HUES64 (cell line): ENCODE results near the gene RAB29.

Source experiments
- H3K27ac ChIP-seq: 2 replicates; pipeline ENCODE4 v1.7.0; 2013; ENCODE audit warnings: low read depth, low read length, inconsistent platforms
- H3K27me3 ChIP-seq: 2 replicates; pipeline ENCODE4 v1.6.1; 2013; ENCODE audit warnings: mild to moderate bottlenecking, low read length; ENCODE audit not compliant: insufficient read depth
- H3K36me3 ChIP-seq: 2 replicates; pipeline ENCODE4 v1.6.1; 2013; ENCODE audit warnings: mild to moderate bottlenecking, low read length; ENCODE audit not compliant: insufficient read depth
- H3K4me1 ChIP-seq: 2 replicates; pipeline ENCODE4 v1.6.1; 2013; ENCODE audit warnings: mild to moderate bottlenecking, low read length, moderate library complexity; ENCODE audit not compliant: insufficient read depth
- H3K4me3 ChIP-seq: 2 replicates; pipeline ENCODE4 v1.5.1; 2013; ENCODE audit warnings: mild to moderate bottlenecking, low read length, moderate library complexity
- H3K9ac ChIP-seq: 2 replicates; pipeline ENCODE4 v1.6.1; 2013; ENCODE audit warnings: mild to moderate bottlenecking, low read depth, low read length
- H3K9me3 ChIP-seq: 2 replicates; pipeline ENCODE4 v1.6.1; 2013; ENCODE audit warnings: low read depth, low read length; ENCODE audit not compliant: insufficient read depth
- WGBS: fragments of 150-250, 120-280 bp; methylation state at CpG from one replicate; pipeline ENCODE4 v1.1.7; 2013; ENCODE audit warnings: missing lambda C conversion rate; 5-methylcytosine and 5-hydroxymethylcytosine counted together

Gene RAB29

DNA sequence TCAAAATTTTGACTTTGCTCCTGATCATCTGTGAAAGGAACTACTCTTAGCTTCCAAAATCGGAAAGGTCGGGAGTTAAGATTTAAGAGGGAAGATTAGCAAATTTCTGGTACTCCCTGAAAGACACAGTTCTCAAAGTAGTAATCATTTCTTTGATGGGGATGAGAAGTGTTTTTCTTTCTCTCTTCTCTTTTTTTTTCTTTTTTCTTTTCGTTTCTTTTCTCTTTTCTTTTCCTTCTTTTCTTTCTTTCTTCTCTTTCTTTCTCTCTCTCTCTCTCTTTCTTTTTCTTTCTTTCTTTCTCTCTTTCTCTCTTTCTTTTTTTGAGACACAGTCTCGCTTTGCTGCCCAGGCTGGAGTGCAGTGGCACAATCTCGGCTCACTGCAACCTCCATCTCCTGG is 5.1 kb upstream of the RAB29 start:
- Histone ChIP-seq H3K36me3 (no peaks in the 10 kb centered on the region), H3K27me3 (peaks cover 12% of the 10 kb centered on the region), H3K4me1 (no peaks in the 10 kb centered on the region), H3K27ac (no peak overlapping the region), H3K9me3 (0 out of 2 replicates have a peak, but pooled peaks cover 9% of the 10 kb centered on the region), H3K4me3 (no peak overlapping the region), H3K9ac (no peak overlapping the region)
- 88% methylated on average over 5 of the region's 5 CpGs for WGBS

DNA sequence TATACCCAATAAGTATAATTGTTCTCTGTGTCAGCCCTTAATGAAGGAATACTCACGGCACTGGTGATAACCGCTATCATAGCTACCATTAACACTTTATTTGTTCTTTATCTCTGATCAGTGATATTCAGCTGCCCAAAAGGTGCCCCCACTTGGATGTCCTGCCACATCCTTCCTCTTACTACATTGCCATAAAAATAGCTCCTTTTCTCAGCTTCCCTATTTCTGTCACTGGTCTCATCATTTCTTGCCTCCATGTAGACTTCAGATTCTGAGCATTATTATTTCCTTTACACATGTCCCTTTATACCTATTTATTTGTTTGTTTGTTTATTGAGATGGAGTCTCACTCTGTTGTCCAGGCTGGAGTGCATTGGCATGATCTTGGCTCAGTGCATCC is 2.7 kb upstream of the RAB29 start:
- Histone ChIP-seq H3K4me3 (no peak overlapping the region), H3K4me1 (peaks cover 6% of the 10 kb centered on the region), H3K27ac (no peak overlapping the region), H3K9ac (no peak overlapping the region), H3K9me3 (0 out of 2 replicates have a peak, but pooled peaks cover 9% of the 10 kb centered on the region), H3K27me3 (peaks cover 34% of the 10 kb centered on the region), H3K36me3 (no peaks in the 10 kb centered on the region)
- 99% methylated on average over 2 of the region's 2 CpGs for WGBS

DNA sequence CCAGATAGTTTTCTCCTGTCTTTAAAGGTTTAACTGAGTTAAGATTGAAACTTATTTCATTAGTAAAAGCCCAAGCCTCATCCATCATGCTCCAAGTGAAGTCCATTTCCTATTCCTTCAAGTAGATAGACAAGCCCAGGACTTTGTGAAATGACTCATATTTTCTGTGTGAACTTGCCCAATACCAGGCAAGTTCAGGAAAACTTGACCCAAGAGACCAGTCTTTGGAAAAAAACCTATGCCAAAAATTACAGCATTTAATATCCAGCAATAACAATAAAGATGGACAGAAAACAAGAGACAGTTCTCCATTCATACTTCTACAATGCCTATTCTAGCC is 405 bp upstream of the RAB29 start:
- H3K4me3 ChIP-seq: peak overlapping the region; percentile 78
- 0 out of 2 replicates have a peak, but pooled peaks cover 9% of the 10 kb centered on the region for H3K9me3 ChIP-seq
- H3K4me1 ChIP-seq: peaks cover 6% of the 10 kb centered on the region
- H3K9ac ChIP-seq: no peak overlapping the region
- H3K27me3 ChIP-seq: peaks cover 37% of the 10 kb centered on the region
- no peak overlapping the region for H3K27ac ChIP-seq
- H3K36me3 ChIP-seq: no peaks in the 10 kb centered on the region

DNA sequence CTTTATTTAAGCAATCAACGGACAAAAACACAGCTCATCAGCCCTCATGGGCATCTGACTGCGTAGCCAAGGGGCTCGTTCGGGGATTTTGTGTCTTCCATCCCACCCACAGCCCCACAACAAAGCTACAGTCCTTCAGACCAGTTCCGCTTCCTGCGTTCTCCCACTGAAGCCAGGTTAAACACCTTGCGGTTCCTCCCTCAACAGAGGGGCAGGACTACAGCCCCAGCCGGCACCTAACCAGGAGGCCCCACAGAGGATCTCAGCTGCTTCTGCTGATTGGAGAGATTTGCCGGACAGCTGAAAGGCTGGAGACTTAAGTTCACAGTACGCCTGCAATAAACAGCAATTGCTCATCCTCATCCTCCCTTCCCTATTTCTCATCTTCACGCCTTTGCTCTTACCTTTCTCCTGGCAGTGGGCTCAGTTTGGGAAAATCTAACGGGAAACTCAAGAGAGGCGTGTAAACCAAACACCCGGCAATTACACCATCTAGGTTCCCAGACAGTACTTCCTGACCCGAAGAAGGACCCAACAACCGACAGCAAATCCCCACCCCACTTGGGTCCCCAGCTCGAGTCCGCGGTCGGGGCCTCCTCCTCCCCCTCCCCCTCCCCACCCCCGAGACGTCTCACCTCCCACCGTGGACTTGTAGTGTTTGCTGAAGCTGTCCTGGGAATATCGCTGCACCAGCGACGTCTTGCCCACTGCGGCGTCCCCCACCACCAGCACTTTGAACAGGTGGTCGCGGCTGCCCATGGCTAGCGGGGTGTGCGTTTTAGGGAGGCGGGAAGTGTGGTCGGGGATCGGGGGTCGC is 876 bp downstream of the RAB29 start:
- Histone ChIP-seq H3K27ac (no peak overlapping the region), H3K27me3 (peaks cover 37% of the 10 kb centered on the region), H3K4me3 (peak overlapping the region; percentile 78), H3K9me3 (0 out of 2 replicates have a peak, but pooled peaks cover 9% of the 10 kb centered on the region), H3K9ac (peak overlapping the region; percentile 32; the same call in 1 of the 2 replicates), H3K36me3 (no peaks in the 10 kb centered on the region), H3K4me1 (peaks cover 6% of the 10 kb centered on the region)
- WGBS: 8% methylated on average over 36 of the region's 36 CpGs

DNA sequence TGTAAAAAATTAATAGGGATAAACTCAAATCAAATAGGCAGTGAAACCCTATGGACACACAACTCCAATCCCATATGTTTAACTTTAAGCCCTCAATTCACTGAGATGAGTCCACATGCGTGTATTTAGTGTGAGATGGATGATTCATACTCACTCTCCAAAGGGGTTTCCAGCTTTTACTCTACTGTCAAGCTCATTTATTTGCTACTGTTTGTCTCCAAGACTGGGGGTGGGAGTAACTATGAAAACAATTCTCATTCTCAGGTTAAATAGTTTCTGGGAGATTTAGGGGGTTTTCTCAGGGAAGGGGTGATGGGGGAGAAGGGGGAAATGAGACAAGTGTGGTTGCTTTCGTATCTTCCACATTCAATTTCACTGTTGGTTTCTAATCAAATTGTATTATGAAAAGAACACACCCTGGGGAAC is 2.7 kb downstream of the RAB29 start:
- Histone ChIP-seq H3K27me3 (peaks cover 37% of the 10 kb centered on the region), H3K4me1 (peaks cover 6% of the 10 kb centered on the region), H3K9me3 (0 out of 2 replicates have a peak, but pooled peaks cover 9% of the 10 kb centered on the region), H3K36me3 (no peaks in the 10 kb centered on the region), H3K9ac (no peak overlapping the region), H3K27ac (no peak overlapping the region), H3K4me3 (no peak overlapping the region)
- no CpG with 5 or more reads among the region's 2 CpGs for whole genome bisulfite sequencing

DNA sequence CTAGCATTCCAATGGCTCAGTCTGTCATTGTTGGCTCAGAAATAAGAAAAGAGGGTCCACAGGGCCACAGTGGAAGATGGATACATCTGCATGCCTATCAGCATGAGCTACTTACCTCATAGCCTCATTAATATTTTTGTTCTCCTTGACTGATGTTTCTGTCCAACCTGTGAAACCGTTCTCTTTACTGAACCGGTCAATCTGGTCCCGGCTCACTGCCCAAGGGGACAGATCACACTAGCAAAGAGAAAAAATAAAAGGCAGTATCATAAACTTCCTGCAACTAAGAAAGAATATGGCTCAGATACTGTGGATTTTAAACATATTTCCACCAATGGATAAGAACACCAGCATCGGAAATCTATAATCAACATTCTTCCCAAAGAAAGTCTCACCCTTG is 4.7 kb downstream of the RAB29 start:
- WGBS: 92% methylated on average over 4 of the region's 4 CpGs
- Histone ChIP-seq H3K4me3 (no peak overlapping the region), H3K9ac (no peak overlapping the region), H3K27ac (no peak overlapping the region), H3K36me3 (no peaks in the 10 kb centered on the region), H3K27me3 (peaks cover 27% of the 10 kb centered on the region), H3K9me3 (no peaks in the 10 kb centered on the region), H3K4me1 (peaks cover 6% of the 10 kb centered on the region)

DNA sequence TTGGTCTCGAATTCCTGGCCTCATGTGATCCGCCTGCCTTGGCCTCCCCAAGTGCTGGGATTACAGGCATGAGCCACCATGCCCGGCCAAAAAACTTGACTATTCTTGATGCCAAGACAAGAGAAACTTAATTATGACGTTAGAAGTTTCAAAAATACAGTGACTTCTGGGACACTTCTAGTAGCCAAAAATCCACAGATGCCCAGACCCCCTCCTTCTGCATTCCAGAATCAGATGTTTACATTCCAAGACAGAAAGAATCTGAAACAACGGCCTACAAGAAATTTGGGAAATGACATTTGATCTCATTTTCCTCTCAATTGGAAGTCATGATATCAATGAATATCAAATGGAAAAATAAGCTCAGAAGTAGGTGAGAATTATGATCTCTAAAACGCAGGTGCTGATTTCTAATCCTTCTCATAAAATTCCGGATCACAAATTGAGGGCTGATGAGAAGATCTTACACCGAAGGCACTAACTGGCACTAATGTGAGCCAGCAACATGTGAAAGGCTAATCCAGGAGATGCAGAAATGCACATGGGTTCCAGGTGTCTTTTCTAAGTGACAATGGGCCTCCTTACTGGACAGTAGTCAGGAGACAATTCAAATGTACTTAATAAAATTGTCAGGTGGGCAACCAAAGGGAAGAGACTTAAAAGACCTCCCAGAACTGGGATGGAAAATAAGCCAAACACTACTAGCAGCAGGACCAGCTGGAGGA is 5.5 kb downstream of the RAB29 start:
- WGBS: 92% methylated on average over 8 of the region's 8 CpGs
- no peaks in the 10 kb centered on the region for H3K36me3 ChIP-seq
- peaks cover 20% of the 10 kb centered on the region for H3K27me3 ChIP-seq
- no peak overlapping the region for H3K4me3 ChIP-seq
- H3K9ac ChIP-seq: no peak overlapping the region
- peaks cover 6% of the 10 kb centered on the region for H3K4me1 ChIP-seq
- H3K27ac ChIP-seq: no peak overlapping the region
- H3K9me3 ChIP-seq: no peaks in the 10 kb centered on the region

DNA sequence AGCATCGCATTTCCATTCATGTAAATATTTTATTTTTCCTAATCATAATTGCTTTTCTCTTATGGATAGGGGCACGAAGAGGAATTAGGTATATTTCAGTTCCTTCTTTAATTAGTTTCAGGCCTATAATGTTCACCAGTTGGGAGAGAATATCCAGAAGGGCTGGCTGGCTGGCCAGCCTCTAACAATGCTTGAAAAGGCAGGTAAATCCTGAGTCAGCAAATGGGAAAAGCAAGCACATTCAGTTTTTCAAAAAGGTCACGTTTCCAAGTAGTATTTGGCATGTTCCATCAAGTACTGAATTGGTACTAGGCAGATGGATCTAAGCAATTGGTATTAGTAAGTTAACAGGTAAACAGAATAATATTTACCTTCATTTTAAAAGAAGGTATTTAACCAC is 8.0 kb downstream of the RAB29 start:
- Histone ChIP-seq H3K4me3 (no peak overlapping the region), H3K36me3 (no peaks in the 10 kb centered on the region), H3K27me3 (no peaks in the 10 kb centered on the region), H3K27ac (no peak overlapping the region), H3K9ac (no peak overlapping the region), H3K9me3 (no peaks in the 10 kb centered on the region), H3K4me1 (no peaks in the 10 kb centered on the region)
- WGBS: 92% methylated on average over 3 of the region's 3 CpGs

DNA sequence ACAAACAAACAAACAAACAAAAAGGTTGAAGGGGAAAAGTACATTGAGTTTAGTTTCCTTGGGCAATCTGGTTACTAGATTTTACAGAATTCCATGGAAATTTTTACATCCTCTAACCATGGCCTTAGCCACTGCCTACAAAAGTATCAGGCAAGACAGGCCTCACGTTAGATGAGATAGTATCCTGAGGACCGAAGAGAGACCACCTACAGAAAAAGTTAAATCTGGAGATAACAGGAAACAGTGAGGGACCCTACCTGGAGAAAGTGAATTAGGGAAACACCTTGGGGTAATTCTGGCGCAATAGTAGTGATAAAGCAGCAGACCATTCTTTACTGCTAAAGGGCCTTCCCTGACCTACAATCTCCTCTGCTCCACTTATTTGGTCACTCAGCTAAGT is 8.7 kb downstream of the RAB29 start:
- Histone ChIP-seq H3K36me3 (no peaks in the 10 kb centered on the region), H3K4me1 (no peaks in the 10 kb centered on the region), H3K9me3 (no peaks in the 10 kb centered on the region), H3K27ac (no peak overlapping the region), H3K9ac (no peak overlapping the region), H3K4me3 (no peak overlapping the region), H3K27me3 (no peaks in the 10 kb centered on the region)
- 93% methylated on average over 3 of the region's 3 CpGs for WGBS

DNA sequence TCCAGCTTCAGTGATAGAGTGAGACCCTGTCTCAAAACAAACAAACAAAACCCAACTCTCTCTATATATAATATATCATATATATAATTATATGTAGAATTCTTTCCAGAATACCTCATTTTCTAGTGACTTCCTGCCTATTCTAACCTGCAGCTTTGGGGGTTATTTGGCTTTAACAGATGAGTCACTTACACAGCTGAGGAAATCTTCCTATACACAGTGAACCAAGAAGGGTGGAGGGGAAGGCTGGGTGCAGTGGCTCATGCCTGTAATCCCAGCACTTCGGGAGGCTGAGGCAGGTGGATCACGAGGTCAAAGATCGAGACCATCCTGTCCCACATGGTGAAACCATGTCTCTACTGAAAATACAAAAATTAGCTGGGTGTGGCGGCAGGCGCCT is 9.2 kb downstream of the RAB29 start:
- H3K36me3 ChIP-seq: no peaks in the 10 kb centered on the region
- H3K27me3 ChIP-seq: no peaks in the 10 kb centered on the region
- no peak overlapping the region for H3K4me3 ChIP-seq
- H3K4me1 ChIP-seq: no peaks in the 10 kb centered on the region
- 75% methylated on average over 5 of the region's 5 CpGs for WGBS
- no peak overlapping the region for H3K9ac ChIP-seq
- H3K9me3 ChIP-seq: no peaks in the 10 kb centered on the region
- no peak overlapping the region for H3K27ac ChIP-seq

DNA sequence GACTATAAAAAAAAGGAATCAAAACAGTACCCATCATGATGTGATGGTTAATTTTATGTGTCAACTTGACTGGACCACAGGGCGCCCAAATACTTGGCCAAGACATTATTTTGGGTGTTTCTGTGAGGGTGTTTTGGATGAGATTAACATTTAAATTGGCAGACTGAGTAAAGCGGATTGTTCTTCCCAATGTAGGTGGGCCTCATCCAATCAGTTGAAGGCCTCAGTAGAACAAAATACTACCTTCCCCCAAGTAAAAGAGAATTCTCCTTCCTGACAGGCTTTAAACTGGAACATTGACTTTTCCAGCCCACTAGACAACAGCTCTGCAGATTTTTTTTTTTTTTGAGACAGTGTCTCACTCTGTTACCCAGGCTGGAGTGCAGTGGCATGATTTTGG is 10.7 kb downstream of the RAB29 start:
- no peaks in the 10 kb centered on the region for H3K36me3 ChIP-seq

More for the DNA sequence above, 10.7 kb downstream of the RAB29 start:
- Histone ChIP-seq H3K9me3 (no peaks in the 10 kb centered on the region), H3K4me3 (no peak overlapping the region), H3K9ac (no peak overlapping the region), H3K27me3 (no peaks in the 10 kb centered on the region), H3K27ac (no peak overlapping the region), H3K4me1 (no peaks in the 10 kb centered on the region)
- WGBS: 90% methylated on average over 2 of the region's 2 CpGs
